Right lung (tissue), 5 donors: Measurements from ENCODE around the gene HOXA13. TPM values are rescaled to one million over a fixed set of nuclear protein-coding genes. Genes with fewer than 3 reads are reported as not detected.

Experiments used
- DNase-seq, 2 donors: peaks; one replicate each; pipeline ENCODE4 v3.0.0-alpha.2; 2013
- polyA plus RNA-seq, 5 donors: library from polyadenylated mRNA; unstranded; fragments of 120-200 nt; gene quantifications; one replicate each; pipeline versions ENCODE4 v1.2.1 to v1.2.3, GENCODE V29; 2013; ENCODE audit warnings: inconsistent platforms in 1 of 5, low replicate concordance in 1 of 5; ENCODE audit not compliant: insufficient read length in 5 of 5, insufficient read depth in 1 of 5

HOXA13 gene
- polyA plus RNA-seq, 5 donors, result 0.06 TPM; not detected in 4

GRCh38 chr7:27192546-27193334, 7.2 kb downstream of the HOXA13 start:
- no peak for DNase-seq

DNA sequence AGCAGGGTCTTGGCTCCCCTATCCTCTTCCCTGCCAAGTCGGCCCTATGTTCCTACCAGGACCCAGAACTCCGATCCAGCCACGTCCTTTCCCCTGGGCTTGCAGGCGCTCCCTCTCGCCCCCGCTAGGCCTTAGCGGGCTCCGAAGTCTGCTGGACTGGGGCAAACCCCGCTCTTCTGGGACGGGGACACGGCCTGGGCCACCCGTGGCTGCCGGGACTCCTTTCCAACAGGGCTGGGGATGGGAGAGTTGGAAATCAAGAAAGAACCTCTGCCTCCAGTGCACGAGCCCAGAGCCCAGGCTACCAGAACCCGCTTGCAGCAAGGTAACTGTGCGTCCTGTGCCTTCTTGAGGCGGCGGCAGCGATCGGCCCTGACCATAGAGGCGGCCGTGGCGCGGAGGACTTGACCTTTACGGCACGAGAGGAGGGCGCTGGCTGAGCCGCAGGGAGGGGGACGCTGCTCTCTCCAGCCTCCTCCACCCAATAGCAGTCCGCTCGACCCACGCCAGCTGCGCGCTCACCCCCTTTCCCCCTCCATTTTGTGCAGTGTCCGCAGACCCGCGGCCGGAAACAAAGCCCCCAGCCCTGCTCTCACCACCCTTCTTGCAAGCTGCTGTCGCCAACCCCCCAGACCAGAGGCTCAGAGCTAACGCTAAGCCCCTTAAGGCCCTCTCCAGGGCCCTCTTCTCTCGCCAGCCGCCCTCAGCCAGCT, 7.9 kb downstream of the HOXA13 start:
- DNase-seq, result no peak

DNA sequence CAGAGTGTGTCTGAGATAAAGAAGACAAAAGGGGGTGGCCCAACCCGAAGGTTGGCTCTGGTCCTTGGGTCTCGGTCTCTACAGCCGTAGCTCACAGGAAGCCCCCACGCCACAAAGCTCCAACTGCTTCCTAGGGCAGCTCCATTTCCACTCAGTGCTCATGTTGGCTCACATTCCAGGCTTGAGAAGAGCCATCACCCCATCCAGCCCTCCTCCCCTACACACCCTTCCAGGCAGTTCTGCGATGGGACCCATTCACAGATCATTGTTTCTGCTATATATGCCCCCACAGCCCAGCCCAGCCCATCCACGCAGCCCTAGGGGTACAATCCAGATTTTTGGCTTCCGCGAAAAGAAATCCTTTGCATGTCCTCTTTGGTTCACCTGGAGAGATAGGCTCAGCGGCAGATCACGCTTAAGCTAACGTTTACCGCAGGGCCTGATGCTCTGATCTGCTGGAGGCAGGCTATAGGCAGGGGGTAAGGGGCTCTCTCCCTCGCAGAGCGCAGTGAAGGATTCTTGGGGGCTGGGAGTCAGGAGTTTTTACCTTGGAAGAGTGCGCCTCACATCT, 8.6 kb downstream of the HOXA13 start:
- DNase-seq, result no peak

- DNase-seq, result no peak
Observed at GRCh38 chr7:27189997-27190748, 9.7 kb downstream of the HOXA13 start.

DNA sequence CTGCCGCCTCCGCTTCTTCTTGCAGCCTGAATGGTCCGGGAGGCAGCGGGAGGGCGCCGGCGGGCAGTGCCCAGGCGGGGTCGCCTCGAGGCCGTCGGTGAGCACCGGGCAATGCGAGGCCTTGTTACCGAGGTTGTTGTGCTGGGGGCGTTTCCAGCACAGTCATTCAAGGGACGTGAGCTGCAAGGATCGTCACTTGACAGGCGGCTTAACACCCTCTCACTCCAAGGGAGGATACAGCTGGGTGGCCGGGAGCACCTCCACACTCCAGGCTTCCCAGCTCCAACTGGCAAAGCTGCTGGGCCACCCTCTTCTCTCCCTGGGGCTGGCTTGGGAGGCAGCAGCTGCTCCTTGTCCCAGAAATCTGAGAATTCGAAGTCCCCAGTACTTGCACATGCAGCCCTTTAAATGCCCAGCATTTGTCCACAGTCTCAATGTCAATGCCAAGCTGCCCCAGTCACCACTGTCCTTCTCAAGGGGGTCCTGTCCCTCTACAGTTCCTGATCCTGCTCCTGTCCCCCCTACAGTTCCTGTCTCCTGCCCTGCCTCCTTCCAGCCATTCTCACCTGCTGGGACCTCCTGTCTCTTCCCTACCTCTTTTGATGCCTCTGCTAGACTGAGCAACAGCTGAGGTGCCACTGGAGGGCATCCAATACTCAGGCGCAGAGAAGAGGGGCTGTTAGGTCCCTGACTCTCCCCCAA, 10.4 kb downstream of the HOXA13 start:
- DNase-seq, result no peak

GRCh38 chr7:27188386-27189294, 11.3 kb downstream of the HOXA13 start:
- DNase-seq, result no peak

GRCh38 chr7:27187475-27188385, 12.2 kb downstream of the HOXA13 start:
- no peak for DNase-seq

GRCh38 chr7:27186668-27187474, 13.0 kb downstream of the HOXA13 start:
- DNase-seq, result no peak

GRCh38 chr7:27185854-27186667, 13.8 kb downstream of the HOXA13 start:
- DNase-seq, result no peak

DNA sequence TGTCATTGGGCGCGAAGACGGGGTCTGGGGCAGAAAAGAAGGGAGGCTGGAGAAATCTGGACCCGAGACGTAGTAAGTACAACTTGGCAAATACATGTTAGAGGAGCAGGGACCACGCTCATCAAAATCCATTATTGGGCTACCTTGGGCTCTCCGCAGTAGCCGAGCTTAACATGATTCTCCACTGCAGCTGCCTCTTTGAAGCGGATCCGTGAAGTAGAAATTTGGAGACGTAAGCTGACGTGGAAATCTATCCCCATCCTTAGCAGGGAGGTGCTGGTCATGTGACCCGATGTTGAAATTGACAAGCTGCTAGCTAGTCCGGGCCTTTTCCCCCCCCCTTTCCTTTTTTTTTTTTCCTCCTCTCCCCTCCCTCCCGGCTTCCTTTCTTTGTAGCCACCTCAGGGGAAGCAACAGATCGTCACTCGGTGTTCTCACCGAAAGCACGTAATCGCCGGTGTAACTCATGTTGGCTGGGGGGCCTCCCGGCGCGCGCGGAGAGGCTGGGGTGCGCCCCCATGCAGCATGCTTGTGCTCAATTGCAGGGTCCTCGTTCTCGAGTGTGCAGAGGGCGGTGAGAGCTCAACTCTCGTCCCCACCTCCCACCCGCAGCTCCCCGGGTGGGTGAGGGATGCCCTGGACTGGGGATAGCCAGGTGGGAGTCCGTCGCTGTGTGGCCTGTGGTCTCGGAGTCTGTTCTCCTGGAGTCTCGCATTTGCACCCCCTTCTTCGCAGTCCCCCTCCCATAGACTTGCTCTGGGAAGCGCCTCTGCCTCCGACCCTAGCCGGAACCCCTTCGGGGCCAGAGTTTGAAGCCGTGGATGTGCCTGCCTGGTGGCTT, 14.7 kb downstream of the HOXA13 start, which contains the start of gene HOXA11:
Gene HOXA11, minus strand, starts transcription at position 220 of the 841 bp plus-strand sequence. Its CDS starts 88 bp downstream, at position 132.
- DNase-seq, result no peak

DNA sequence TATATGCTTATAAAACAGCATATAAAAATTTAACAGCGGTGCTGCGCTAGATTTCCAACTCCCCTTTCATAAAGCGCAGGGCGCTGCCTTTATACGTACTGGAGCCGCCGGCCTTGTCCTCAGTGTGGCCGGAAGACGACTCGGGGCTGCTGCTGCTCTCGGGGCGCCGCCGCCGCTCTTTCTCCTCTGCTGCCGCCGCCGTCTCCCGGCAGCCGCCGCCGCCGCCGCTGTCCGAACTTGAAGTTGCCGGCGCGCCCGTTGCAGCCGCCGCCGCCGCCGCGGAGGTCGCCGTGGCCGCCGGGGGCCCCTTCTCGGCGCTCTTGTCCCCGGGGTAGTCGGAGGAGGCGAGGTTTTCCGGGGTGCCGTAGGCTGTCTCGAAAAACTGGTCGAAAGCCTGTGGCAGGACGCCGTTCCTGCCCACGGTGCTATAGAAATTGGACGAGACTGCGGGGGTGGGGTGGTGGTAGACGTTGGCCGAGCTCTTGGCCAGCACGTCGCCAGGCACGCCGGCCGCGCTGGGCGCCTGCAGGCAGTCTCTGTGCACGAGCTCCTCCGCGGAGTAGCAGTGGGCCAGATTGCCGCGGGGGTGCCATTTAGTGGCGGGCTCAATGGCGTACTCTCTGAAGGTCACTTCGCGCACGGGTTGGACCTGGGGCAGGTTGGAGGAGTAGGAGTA, 15.4 kb downstream of the HOXA13 start:
- DNase-seq, result no peak

GRCh38 chr7:27183682-27184336, 16.1 kb downstream of the HOXA13 start:
- no peak for DNase-seq

GRCh38 chr7:27182861-27183681, 16.8 kb downstream of the HOXA13 start:
- no peak for DNase-seq

DNA sequence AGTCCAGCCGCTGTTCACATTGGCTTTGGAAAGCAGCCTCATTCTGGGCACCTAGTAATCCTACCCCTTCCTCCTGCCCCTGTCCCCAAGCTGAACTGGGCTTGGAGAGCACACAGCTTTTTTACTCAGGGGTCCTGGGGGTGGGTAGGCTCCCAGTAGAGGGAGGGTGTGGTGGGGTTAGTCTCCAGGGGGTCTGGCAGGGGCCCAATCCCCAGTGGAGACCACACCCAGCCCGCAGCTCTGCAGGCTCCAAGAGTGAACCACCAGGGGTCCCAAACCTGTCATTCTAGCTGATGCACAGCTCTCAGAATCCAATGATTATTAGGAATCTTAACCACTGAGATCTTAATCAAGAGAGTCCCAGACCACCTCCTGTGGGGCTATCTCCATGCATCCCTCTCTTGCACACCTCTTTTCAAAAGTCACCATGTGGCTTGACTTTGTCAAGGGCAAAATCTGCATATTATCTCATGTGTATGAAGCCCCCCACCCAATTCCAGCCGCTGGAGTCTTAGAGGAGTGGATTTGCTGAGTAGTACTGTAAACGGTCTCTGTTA, 17.5 kb downstream of the HOXA13 start:
- no peak for DNase-seq
